Activated naive CD4-positive, alpha-beta T cell (primary cell): ENCODE results near the gene ELK4.

Experiments used
- DNase-seq, 4 experiments: peaks; one replicate each; lab custom pipeline; 2025; lab: John Stamatoyannopoulos, UW

ELK4 gene, protein sequence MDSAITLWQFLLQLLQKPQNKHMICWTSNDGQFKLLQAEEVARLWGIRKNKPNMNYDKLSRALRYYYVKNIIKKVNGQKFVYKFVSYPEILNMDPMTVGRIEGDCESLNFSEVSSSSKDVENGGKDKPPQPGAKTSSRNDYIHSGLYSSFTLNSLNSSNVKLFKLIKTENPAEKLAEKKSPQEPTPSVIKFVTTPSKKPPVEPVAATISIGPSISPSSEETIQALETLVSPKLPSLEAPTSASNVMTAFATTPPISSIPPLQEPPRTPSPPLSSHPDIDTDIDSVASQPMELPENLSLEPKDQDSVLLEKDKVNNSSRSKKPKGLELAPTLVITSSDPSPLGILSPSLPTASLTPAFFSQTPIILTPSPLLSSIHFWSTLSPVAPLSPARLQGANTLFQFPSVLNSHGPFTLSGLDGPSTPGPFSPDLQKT

DNA sequence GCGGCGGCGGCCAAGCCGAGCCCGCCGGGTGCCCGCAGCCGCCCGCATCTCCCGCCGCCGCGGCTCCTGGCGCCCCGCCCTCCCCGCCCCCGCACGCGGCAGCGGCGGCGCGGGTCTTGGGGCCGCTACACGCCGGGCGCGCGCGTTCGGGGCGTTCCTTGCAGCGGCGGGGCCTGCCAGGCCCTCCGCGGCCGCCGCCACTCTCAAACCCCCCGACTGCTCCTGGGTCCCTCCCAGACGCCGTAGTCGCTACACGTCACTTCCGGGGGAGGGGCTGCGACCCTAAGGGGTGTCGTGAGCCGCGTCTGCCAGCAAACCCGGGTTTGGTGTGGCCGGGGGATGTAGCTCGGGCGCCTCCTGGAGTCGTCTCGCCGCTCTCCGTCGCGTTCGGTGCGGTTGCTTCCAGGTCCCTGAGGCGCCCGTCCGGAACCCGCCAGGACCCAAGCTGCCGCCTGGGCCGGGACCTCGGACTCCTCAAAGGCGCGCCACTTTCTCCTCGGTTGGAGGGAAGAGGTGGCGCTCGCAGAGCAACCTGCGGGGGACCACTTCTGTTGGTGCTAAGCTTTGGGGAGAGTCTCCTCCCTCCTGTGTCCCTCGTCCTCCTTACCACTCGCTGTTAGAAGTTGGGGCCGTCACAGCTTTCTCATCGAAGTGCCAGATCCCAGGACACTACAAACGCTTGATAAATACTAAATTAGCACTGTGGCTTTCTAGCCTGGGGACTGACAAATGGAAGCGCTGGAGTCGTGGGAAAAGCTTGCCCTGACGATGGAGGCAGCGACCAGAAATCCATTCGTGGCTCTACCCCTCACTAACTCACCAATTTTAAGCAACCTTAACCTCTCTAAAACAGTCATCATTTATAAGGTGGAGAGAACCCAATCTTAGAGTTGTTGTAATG lies at the start of gene ELK4:
TSS of gene ELK4 (minus strand) at position 244 of the 901 bp plus-strand sequence. CDS start 8,129 bp downstream, outside the sequence.
- DNase-seq: peak; percentile 98 to 99 (median 98)

DNA sequence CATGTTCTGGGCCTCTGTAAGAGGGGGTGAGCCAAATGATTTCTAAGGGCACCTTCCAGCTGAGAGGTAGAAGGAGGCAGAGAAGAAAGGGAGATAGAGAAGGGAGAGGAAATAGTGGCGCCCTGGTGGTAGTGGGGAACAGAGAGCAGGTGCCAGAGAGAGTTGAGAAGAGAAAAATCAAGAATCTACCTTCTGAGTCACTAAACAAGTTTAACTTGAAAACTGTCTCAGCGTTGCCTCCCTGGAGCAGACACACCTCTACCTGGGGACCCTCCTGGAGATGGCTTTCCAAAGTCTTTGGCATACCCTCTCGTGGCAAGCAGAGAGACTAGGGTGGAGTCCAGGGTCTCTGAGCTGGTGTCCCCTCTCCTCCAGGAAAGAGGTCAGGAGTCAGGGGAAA lies 49.6 kb upstream of the ELK4 start:
- no peak for DNase-seq

DNA sequence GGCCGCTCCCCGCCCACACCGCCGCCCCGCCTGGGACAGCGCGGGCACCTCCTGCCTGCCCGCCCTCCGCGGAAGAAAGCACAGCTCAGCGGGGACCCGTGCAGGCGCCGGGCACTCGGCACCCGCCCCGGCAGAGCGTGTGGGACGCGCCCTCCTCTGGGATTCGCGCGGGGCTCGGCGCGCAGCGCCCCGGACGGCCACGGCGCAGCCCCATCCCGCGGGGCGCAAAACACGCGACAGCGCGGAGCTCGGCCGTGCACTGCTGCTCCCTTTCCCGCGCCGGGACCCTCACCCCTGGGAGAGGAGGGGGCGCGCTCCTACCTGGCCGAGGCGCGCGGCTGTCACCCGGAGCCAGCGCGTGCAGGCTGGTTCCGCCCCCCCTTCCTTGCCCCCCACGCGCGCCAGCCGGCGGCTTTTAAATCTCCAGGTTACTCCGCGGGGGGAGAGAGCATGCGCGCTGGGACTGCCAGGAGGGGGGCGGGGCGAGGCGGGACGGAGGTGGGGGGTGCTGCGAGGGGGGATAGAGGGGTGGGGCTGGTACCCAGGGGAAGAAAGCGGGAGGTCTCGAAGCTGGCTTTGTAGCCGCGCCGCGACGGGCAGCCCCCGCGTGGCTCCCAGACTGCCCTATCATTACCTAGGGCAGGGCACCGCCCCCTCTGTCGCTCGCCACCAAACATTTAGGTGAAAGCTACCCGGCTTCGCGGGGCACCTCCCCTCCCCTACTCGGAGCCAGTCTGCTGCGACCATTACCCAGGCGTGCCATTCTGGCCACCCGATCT lies 48.5 kb upstream of the ELK4 start, which contains the start of gene SLC45A3:
TSS of gene SLC45A3 (minus strand) at position 437 of the 779 bp plus-strand sequence. CDS start 15,853 bp downstream, outside the sequence.
- DNase-seq: peak in 1 of 4 experiments; percentile 22

DNA sequence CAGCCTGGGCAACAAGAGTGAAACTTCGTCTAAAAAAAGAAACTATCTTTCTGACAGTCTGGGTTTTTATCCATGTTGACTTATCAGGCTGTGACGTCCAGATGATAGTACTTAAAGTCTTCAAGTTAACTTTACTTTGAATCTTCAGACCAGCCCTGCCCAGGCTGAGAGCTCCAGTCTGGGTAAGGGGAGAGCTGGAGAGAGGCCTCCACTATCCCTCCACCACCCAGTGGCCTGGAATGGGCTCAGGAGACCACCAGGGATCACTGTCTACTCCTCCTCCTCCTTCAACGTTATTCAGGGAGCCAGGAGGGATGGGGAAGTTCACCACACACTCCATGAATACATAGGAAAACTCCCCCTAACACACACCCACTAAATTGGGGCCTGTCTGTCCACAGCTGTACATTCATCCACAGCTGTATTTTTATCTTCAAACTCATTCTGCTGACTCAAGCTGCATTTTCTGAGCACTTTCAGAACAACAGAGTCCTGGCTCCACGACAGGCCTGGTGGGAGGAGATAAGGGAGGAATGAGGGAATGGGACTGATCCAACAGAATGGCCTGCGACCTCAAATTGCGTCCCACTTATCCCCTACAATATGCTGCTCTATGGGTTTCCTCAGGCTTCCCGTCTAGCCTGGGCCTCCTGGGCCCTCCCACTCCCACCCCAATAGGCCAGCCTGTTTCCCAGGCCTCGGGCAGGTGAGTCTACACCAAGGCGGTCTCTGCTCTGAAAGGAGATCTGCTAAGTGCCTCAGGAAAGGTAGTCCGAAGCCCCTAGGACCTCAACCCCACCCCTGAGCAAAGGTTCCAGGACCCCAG lies 46.7 kb upstream of the ELK4 start:
- DNase-seq: no peak

- no peak for DNase-seq
Measured at GRCh38 chr1:205677167-205677566, 45.4 kb upstream of the ELK4 start.

DNA sequence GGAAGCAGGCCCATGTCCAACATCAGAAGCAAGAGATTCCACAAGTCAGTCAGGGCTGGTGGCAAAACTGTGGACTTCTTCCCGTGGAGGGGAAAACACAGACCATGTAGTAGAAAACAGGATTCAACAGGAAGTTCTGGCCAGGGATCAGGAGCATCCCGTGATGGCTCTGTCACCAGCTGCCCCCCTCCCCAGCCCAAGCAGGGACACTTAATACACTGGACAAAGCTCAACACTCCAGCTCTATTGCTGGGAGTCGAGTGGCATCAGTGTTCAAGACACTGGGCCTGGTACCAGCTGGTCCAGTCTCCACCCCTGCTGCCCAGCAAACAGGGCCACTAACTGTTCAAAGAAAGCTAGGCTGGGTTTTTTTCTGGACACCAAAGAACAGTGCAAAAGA lies 44.8 kb upstream of the ELK4 start:
- DNase-seq: no peak

- no peak for DNase-seq
Measured at GRCh38 chr1:205676002-205676401, 44.2 kb upstream of the ELK4 start.

DNA sequence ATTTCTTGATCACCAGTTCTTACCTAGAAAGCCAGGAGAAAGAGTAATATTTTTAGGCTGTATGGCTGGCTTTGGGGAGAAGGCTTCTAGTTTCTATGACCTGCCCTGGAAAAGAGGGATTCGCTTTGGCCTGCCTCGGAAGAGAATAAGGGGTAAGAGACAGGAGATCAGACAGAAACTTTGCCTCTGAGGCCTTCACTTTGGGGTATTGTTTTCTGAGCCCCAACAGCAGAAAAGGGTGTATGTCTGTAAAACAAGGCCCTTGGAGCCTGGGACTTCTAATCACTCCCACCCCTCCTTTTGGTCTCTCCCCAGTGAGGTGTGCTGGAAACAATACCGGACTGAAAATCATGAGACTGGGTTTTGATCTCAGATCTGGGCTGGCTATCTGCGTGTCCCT lies 43.4 kb upstream of the ELK4 start:
- DNase-seq: no peak

- DNase-seq: no peak
Measured at GRCh38 chr1:205672970-205673369, 41.2 kb upstream of the ELK4 start.

DNA sequence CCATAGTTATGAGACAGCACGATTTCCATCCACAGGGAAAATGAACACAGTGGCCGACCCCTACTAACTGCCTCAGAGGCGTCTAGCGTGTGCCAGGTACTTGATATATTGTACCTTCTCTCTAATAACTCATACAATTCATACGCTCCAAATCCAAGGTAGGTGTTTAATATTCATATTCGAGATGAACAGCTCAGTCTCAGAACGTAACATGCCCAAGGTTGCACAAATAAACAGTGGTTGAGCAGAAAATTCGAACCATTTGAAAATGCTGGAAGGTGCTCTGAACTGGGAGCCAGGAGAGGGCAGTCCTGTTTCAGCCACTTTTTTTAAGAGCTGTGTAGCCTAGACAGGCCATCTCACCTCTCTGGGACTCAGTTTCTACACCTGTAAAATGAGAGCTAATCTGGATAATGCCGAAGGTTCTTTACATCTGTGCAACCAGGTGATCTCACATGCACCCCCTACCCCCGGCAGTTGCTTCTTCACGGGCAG lies 40.6 kb upstream of the ELK4 start:
- DNase-seq: no peak

DNA sequence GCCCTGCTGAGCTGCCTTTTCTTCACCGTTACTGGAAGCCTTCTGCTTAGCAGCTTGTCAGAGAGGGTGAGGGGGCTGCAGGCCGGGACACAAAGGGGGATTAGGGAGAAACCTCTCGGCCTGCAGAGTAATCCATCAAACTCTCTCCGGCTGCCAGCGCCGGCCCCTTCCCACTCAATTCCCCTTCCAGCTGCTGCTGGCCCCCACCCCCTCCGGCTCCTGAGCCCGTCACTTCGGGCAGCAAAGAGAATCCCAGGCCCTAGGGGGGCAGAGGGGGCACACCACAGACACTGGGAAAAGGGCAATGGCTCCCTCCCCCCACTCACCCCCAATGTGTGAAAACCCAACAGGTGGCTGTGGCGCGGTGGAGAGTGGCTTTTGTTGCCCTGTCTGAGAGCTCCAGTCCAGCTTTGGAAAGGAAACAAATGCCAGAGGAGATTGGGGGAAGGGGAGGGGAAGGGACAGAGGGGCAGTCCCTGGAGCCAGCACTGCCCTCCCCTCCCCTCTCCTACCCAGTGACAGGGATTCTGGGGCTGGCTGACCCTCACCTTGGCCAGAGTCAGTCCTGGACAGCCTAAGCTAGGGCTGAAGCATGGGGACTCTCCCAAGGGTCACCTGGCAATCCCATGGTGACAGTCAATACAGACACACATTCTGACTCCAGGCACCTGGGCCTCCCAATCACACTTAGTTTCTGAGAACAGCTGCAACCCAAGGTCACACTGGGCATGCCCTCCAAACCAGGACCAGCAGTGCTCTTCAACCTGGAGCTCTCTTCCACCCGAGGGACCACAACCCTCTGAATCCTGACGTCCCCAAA lies 39.0 kb upstream of the ELK4 start:
- no peak for DNase-seq

- no peak for DNase-seq
Measured at GRCh38 chr1:205670150-205670446, 38.3 kb upstream of the ELK4 start.

GRCh38 chr1:205669341-205670149 lies 37.7 kb upstream of the ELK4 start:
- DNase-seq: no peak

GRCh38 chr1:205668951-205669340 lies 37.1 kb upstream of the ELK4 start:
- no peak for DNase-seq

DNA sequence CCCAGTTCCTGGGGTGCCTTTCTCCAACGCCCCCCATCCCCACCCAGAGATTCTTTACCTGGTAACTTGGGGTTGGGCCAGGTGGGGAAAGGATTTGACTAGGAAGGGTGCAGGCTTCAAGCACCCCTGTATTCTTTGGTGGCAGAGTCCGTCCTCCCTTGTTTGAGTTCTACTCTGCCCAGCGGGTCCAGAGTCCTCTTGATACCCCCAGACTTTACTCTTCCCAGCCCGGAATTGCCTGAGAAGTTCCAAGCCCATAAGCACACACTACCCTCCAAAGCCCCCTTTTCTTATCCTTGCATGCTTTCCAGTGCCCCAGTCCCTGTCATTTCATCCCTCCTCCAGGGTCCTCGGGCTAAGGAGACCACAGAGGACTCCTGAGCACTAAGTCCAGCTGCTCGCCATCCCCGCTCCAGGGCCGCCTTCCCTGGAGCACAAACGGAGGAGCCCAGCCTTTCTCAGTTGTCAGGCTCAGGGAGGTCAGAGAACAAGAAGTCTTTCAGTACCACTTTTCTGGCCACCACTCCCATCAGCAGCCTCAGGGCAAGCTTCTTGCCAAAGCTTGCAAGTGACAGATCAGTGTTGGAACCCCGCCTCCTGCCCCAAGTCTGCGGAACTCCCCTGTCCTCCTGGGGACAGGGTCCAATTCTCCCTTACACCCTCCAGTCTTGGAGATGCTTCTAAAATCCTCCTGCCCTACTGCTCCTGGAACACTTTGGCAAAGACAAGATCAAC lies 36.3 kb upstream of the ELK4 start:
- DNase-seq: no peak

- no peak for DNase-seq
Measured at GRCh38 chr1:205666372-205667166, 34.8 kb upstream of the ELK4 start.

DNA sequence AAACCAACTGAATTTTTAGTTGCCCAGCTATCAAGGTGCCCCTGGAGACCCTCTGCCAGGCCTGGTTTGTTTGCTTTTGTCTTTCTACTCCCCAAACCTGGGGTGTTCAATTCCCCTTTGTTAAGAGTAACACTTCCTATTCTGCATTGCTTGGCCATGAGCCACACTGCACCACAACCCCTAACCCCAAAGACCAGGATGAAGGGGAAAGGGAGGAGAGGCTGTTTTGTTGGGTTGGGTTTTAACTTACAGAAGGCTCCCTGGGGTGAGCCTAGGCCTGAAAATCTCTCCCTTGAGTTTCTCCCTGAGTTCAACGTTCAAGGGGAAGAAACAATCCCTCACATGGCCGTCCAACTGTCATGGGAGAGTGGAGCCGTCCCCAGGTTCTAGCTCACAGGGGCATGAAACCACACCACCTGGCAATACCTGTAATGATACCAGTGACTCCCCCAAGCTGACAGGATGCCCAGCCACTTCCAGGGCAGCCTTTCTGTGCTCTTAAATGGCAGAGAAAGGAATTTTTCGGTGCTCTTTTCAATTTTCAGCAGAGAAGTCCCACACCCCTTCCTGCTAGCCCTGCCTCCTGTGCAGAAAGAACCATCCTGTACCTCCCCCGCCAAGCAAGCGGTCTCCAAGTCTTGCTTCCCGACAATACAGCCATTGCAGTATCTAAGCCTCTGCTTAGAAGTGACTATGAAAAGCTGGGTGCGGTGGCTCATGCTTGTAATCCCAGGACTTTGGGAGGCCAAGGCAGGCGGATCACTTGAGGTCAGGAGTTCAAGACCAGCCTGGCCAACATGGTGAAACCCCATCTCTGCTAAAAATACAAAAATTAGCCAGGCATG lies 33.6 kb upstream of the ELK4 start:
- no peak for DNase-seq
